Central memory CD8-positive, alpha-beta T cell (primary cell): Measurements from ENCODE around the gene CARD8.
A peak's percentile ranks its signal among the peaks of the same experiment; 100 is the strongest.
"Not testable (repeated sequence)": the region's sequence is repeated elsewhere in the genome, so short reads cannot be mapped to it uniquely, and the experiment has no call there.

Experiments used
- ATAC-seq: fragments of 150-1000 bp; cut with Tn5 transposase; replicated peaks from 2 replicates; pipeline ENCODE4 v1.10.0; 2022; ENCODE audit warnings: mild to moderate bottlenecking, moderate FRiP score, moderate number of reproducible peaks; ENCODE audit not compliant: poor library complexity, severe bottlenecking; ENCODE audit errors: extremely low read depth
- DNase-seq, 2 donors: peaks; one replicate each; pipeline ENCODE4 v3.0.0; 2021; ENCODE audit warnings: low spot score in 2 of 2
- H3K27ac Mint-ChIP-seq: one replicate; pipeline ENCODE4 v1.8.0; 2022; ENCODE audit warnings: low read depth, mild to moderate bottlenecking, moderate library complexity, mixed read lengths
- H3K27me3 Mint-ChIP-seq: one replicate; pipeline ENCODE4 v1.8.0; 2022; ENCODE audit warnings: mixed read lengths
- H3K36me3 Mint-ChIP-seq: one replicate; pipeline ENCODE4 v1.8.0; 2022; ENCODE audit warnings: mild to moderate bottlenecking, moderate library complexity, mixed read lengths; ENCODE audit not compliant: insufficient read depth
- H3K4me1 Mint-ChIP-seq: one replicate; pipeline ENCODE4 v1.8.0; 2022; ENCODE audit warnings: mixed read lengths
- H3K4me3 Mint-ChIP-seq: one replicate; pipeline ENCODE4 v1.8.0; 2022; ENCODE audit warnings: mild to moderate bottlenecking, moderate library complexity, mixed read lengths
- H3K9me3 Mint-ChIP-seq: one replicate; pipeline ENCODE4 v1.8.0; 2022; ENCODE audit warnings: mixed read lengths

Gene CARD8

DNA sequence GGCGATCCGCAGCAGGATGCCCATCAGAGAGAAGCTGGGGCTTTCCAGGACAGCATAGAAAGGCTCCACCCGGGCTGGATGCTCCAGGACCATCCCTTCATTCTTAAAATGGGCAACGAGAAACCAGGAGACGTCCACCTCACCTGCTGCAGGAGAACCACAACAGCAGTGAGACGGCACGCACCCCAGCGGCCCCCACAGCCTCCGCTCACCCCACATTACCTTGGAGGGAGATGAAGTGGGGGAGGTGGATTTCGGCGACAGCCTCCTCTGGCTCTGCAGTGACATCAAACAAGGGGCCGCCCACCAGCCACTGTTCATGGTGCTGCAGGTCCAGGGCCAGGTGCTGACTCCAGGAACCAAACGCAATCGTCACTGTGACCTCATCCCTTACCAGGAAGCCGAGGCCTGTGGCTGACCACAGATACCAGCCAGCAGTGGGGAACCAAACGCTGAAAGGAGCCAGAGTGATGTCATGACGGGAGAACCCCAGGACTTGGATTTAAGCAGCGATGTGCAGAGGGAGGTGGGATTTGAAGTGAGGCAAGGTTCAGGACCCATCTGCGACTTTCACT lies 25.1 kb downstream of the CARD8 start:
- peaks cover under 1% of the 10 kb centered on the region for H3K4me1 Mint-ChIP-seq
- H3K4me3 Mint-ChIP-seq, result no peak overlapping the region
- no peaks in the 10 kb centered on the region for H3K27me3 Mint-ChIP-seq
- no peaks in the 10 kb centered on the region for H3K9me3 Mint-ChIP-seq
- ATAC-seq, result no peak
- no peak for DNase-seq
- peaks cover 56% of the 10 kb centered on the region for H3K36me3 Mint-ChIP-seq
- peak overlapping the region; percentile 32 for H3K27ac Mint-ChIP-seq

DNA sequence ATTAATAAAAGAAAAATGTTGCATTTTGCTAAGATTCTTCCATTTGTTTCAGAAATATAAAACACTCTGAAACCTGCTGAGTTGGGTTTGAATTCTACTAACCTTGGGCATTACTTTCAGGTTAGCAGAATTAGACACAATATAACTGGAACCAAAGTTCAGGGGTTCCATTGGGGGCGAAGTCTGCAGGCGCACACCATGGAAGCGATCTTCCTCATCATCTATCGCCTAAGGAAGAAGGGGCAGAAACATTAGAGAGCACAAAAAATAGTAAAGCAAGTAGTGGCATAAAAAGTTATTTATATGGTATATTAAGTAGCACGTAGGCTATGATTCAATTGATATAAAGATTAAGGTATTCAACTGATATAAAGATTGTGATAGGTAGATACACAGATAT lies 34.1 kb downstream of the CARD8 start:
- H3K9me3 Mint-ChIP-seq, result no peaks in the 10 kb centered on the region
- no peak overlapping the region for H3K4me3 Mint-ChIP-seq
- DNase-seq (no peak), ATAC-seq (no peak)
- peaks cover 38% of the 10 kb centered on the region for H3K36me3 Mint-ChIP-seq
- H3K27me3 Mint-ChIP-seq, result no peaks in the 10 kb centered on the region
- no peak overlapping the region for H3K27ac Mint-ChIP-seq
- H3K4me1 Mint-ChIP-seq, result peaks cover 6% of the 10 kb centered on the region

DNA sequence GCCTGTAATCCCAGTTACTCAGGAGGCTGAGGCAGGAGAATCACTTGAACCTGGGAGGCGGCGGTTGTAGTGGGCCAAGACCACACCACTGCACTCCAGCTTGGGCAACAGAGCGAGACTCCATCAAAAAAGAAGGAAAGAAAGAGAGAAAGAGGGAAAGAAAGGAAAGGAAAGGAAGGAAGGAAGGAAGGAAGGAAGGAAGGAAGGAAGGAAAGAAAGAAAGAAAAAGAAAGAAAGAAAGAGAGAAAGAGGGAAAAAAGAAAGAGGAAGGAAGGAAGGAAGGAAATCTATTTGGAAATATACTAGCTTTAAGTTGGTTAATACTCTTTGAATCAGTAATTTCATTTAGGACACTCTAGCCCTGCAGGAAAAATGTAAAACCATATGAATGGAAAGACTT lies 34.9 kb downstream of the CARD8 start:
- peaks cover 36% of the 10 kb centered on the region for H3K36me3 Mint-ChIP-seq
- not testable (repeated sequence) for H3K4me1 Mint-ChIP-seq, DNase-seq, H3K27me3 Mint-ChIP-seq, H3K27ac Mint-ChIP-seq, H3K4me3 Mint-ChIP-seq, H3K9me3 Mint-ChIP-seq, ATAC-seq

DNA sequence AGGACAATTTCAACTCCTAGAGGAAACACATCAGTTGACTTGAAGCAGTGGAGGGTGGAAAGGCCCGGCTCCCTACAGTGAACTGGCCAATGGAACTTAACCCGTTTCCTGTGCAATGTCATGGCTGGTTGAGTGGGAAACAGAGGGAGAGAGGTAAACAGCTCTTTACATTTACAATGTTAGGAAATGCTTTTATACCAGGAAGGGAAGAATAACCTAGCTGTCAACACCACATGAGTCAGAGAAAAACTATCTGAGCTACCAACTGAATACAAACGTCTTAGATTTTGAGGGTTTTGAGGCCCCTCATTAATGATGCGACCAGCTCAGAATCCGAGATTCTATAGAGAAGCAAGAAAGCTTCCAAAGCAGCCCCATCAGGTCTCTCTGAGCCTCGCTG lies 36.7 kb downstream of the CARD8 start:
- ATAC-seq (no peak), DNase-seq (no peak)
- Mint-ChIP-seq H3K9me3 (no peaks in the 10 kb centered on the region), H3K4me1 (peaks cover 2% of the 10 kb centered on the region), H3K4me3 (no peak overlapping the region), H3K27me3 (no peaks in the 10 kb centered on the region), H3K27ac (no peak overlapping the region), H3K36me3 (peaks cover 46% of the 10 kb centered on the region)

DNA sequence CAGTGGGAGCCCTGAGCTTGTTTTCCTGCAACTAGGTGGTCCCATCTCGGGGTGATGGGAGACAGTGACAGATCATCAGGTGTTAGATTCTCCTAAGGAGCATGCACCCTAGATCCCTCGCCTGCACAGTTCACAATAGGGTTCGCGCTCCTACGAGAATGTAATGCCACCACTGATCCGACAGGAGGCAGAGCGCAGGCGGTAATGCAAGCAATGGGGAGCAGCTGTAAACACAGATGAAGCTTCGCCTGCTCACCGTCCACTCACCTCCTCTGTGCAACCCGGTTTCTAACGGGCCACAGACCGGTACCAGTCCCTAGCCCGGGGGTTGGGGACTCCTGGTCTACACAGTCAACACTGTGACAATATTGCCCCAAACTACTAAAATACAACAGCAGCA lies 38.8 kb downstream of the CARD8 start:
- Mint-ChIP-seq H3K27me3 (no peaks in the 10 kb centered on the region), H3K9me3 (no peaks in the 10 kb centered on the region), H3K4me1 (peaks cover 7% of the 10 kb centered on the region), H3K4me3 (no peak overlapping the region), H3K36me3 (peaks cover 50% of the 10 kb centered on the region), H3K27ac (no peak overlapping the region)
- ATAC-seq, result no peak
- DNase-seq, result no peak

DNA sequence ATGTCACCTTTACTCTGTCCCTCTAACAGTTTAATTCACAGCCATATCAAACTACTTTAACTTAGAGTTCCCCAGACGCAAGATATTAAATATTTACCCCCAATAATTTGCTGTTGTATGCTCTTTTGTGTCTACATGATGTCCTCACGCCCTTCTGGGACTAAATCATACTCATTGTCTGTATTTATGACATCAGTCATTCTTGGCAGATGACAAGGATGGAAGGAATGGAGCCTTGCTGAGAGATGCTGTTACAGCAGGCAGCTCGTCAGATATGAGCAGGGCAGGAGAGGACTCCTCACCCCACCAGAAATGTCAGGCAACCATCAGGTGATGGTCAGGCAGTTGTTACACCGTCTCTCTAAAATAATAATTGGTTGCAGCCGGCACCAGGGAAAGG lies 41.8 kb downstream of the CARD8 start:
- DNase-seq (no peak), ATAC-seq (no peak)
- Mint-ChIP-seq H3K27ac (no peak overlapping the region), H3K27me3 (no peaks in the 10 kb centered on the region), H3K4me3 (no peak overlapping the region), H3K36me3 (peaks cover 48% of the 10 kb centered on the region), H3K9me3 (no peaks in the 10 kb centered on the region), H3K4me1 (peaks cover 7% of the 10 kb centered on the region)

DNA sequence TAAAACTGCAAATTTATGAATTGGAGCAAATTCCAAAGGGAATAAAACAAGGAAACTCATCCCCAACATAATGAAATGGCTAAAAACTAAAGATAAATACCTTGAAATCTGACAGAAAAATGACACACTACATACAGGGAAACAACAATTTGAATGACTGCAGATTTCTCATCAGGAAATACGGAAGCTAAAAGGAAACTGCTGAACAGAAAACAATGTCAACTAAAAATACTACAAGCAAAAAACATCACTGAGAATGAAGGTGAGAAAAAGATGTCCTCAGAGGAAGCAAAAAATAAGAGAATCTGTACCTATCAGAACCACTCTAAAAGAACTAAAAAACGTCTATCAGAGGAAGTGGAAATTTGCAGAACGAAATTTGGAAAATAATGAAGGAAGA lies 45.7 kb downstream of the CARD8 start:
- peaks cover 33% of the 10 kb centered on the region for H3K36me3 Mint-ChIP-seq
- H3K9me3 Mint-ChIP-seq, result no peaks in the 10 kb centered on the region
- H3K27me3 Mint-ChIP-seq, result no peaks in the 10 kb centered on the region
- DNase-seq (no peak), ATAC-seq (no peak)
- peak overlapping the region; percentile 72 for H3K27ac Mint-ChIP-seq
- peaks cover 18% of the 10 kb centered on the region for H3K4me1 Mint-ChIP-seq
- no peak overlapping the region for H3K4me3 Mint-ChIP-seq

DNA sequence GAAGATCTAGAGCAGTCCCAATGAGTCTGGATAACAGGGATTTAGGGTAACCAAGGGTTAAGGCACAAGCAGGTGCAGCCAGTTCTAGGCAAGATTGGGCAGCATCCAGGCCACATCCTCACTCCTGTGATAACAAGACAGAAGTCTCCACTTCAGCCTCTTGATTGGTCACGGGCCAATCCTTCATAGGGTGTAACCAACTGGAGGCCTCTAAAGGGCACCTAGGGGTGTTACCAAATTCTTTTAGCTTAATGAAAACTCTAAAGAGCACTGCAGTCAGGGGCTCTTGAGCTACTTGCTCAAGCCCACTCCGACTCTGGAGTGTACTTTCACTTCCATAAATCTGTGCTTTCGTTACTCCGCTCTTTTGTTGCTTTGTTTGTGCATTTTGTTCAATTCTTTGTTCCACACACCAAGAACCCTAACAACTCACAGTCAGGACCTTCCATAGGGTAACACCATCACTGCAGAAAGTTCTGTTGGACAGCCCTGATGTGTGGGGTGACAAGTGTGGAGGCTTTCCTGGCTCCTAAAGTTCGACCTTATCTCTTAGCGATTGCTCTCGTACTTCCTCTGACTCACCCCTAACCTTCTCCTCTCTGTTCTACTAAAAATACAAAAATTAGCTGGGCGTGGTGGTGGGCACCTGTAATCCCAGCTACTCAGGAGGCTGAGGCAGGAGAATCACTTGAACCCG lies 49.2 kb downstream of the CARD8 start:
- no peak for DNase-seq
- peaks cover 10% of the 10 kb centered on the region for H3K4me1 Mint-ChIP-seq
- no peaks in the 10 kb centered on the region for H3K27me3 Mint-ChIP-seq
- H3K36me3 Mint-ChIP-seq, result peaks cover 15% of the 10 kb centered on the region
- H3K4me3 Mint-ChIP-seq, result no peak overlapping the region
- ATAC-seq, result no peak
- no peaks in the 10 kb centered on the region for H3K9me3 Mint-ChIP-seq
- no peak overlapping the region for H3K27ac Mint-ChIP-seq

DNA sequence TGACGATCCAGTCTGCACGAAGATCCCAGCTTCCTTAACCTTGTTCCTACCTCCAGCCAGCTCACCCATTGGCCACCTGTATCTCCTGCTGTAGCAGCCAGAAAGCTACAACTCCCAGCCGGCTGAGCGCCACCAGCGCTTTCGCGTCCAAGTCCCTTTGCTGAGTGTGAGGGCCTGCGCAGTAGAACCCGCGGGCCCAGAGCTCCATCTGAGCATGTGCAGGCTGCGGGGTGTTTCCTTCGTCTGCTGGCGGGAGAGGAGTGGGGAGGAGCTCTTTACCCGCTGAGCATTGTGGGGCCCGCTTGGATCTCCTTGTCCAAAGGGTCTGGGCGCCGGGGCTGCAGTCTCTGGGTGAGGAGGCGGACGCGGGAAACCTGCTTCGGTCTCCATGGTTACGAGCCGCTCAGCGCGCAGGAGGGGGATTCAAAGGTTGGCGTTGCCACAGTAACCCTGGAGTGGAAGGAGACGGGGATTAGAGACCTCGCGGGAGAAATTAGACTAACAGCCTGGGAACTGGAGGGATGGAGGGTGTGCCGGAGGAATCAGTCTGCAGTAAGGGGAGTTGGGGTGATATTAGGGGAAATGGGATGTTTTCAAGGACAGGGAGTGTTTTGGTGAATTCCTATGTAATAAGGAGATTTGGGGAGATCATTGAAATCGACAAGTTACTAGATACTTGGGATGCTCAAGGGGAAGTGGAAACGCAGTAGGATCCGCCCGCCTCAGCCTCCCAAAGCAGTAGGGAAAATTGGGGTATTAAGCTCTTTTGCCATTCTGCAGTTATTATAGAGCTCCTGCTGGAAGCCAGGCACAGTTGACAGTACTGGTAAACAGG lies 51.7 kb downstream of the CARD8 start:
- H3K4me1 Mint-ChIP-seq, result peaks cover 10% of the 10 kb centered on the region
- H3K36me3 Mint-ChIP-seq, result peaks cover 7% of the 10 kb centered on the region

DNA sequence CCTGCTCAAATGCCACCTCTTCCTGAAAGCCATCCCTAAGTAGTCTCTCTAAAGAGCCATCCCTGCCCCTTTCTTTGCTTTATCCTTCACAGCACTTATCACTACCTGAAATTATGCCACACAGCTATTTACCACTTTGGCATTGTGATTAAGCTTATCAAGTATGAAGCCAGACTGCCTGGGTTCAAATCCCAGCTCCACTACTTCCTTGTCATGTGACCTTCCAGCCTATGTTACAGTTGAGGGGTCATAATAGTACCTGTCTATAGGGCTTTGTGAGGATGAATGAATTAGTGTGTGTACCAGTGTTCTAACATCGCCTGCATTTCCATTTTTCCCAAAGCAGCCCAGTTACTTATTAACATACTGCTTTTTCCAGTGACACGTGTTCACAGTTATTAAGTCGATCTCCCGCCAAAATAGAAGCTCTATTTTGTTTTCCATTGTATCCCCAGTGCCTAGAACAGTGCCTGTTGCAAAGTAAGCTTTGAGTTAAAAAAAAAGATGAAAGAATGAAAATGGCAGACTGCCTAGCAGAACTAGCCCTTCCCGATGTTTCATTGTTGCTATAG lies 52.4 kb downstream of the CARD8 start:
- no peak for ATAC-seq
- Mint-ChIP-seq H3K4me3 (no peak overlapping the region), H3K4me1 (peaks cover 10% of the 10 kb centered on the region), H3K36me3 (peaks cover 5% of the 10 kb centered on the region), H3K27me3 (no peaks in the 10 kb centered on the region), H3K27ac (no peak overlapping the region), H3K9me3 (no peaks in the 10 kb centered on the region)
- DNase-seq, result no peak

More for the DNA sequence above, 51.7 kb downstream of the CARD8 start:
- no peaks in the 10 kb centered on the region for H3K9me3 Mint-ChIP-seq
- no peak overlapping the region for H3K27ac Mint-ChIP-seq
- ATAC-seq (peak; percentile 100), DNase-seq (peak; percentile 59 to 79)
- no peaks in the 10 kb centered on the region for H3K27me3 Mint-ChIP-seq
- H3K4me3 Mint-ChIP-seq, result no peak overlapping the region

DNA sequence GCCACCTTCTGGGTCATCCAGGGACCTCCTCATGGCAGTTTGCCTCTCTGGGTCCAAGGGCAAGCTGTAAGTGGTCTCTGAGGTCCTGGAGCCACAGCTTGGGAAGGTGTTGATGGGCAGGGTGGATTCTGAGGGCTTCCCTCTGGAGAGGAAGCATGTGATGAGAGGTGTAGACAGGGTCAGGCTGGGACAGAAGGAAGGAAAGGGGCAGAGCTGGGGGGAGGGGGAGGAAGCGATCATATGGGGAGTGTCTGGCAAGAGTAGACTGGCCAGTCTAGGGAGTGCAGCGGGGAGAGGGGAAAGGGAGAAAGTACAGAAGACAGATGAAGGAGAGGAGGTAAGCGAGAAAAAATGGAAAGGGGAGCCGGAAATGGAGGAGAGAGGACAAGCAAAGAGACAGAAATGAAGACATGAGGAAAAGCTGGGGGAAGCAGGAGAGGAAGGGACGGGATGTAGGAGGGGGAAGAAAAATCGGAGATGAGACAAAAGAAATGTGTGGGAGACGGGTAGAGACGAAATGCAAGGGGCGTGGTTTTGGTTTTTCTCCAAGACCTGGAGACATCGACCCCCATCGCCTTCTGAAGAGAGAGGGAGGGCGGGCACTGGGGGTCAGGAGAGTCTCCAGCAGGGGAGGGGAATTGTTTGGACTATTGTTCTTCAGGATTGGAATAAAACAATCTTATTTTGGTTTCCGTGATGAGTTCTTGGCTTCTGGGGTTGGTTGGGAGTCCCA lies 58.6 kb downstream of the CARD8 start:
- H3K27me3 Mint-ChIP-seq, result no peaks in the 10 kb centered on the region
- H3K4me3 Mint-ChIP-seq, result no peak overlapping the region
- H3K27ac Mint-ChIP-seq, result no peak overlapping the region
- H3K4me1 Mint-ChIP-seq, result no peaks in the 10 kb centered on the region
- no peaks in the 10 kb centered on the region for H3K9me3 Mint-ChIP-seq
- DNase-seq (no peak), ATAC-seq (no peak)
- H3K36me3 Mint-ChIP-seq, result peaks cover 3% of the 10 kb centered on the region

DNA sequence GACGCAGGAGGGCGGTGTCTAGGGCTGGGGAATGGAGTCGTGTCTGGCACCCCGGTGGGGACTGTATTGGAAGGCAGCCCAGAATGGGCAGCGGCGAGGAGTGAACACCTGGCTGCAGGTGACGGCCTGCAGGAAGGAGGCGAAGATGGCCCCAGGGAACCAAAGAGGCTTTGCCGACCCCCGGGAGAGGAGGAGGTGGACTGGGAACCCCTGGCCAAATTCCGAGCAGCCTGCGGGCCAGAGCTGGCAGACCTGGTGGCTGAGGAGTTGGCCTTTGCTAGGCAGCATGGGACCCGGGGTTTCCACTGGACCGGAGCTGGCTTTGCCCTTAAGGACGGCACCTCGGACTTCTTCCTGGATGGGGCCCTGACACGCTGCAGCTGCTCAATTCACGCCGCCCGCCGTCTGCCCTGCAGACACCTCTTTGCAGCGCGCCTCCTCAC lies 59.4 kb downstream of the CARD8 start:
- DNase-seq, result no peak
- H3K4me3 Mint-ChIP-seq, result no peak overlapping the region

More for the DNA sequence above, 59.4 kb downstream of the CARD8 start:
- no peak for ATAC-seq
- no peak overlapping the region for H3K27ac Mint-ChIP-seq
- H3K4me1 Mint-ChIP-seq, result no peaks in the 10 kb centered on the region
- no peaks in the 10 kb centered on the region for H3K9me3 Mint-ChIP-seq
- H3K36me3 Mint-ChIP-seq, result peaks cover 6% of the 10 kb centered on the region
- H3K27me3 Mint-ChIP-seq, result no peaks in the 10 kb centered on the region
